ENCODE results near the gene ARHGEF40.

The ARHGEF40 gene

DNA sequence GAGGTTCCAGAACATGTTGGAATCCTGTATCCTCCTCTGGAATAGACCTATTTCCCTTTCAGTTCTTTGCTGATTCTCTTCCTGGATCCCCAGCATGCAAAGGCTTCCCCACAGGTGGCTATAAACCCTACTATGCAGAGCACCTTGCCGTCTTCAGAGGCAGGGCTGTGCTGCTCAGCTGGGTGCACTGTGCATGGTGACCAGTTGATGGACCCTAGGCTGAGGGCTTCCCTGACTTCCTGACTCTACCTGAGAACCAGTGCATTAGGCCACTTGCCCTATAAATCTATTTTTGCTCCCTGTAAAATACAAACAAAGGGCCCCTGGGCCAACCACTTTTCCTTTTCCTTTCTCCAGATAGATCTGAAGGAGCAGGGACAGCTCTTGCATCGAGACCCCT lies 14.3 kb downstream of the ARHGEF40 start:
- no peak for DNase-seq

DNA sequence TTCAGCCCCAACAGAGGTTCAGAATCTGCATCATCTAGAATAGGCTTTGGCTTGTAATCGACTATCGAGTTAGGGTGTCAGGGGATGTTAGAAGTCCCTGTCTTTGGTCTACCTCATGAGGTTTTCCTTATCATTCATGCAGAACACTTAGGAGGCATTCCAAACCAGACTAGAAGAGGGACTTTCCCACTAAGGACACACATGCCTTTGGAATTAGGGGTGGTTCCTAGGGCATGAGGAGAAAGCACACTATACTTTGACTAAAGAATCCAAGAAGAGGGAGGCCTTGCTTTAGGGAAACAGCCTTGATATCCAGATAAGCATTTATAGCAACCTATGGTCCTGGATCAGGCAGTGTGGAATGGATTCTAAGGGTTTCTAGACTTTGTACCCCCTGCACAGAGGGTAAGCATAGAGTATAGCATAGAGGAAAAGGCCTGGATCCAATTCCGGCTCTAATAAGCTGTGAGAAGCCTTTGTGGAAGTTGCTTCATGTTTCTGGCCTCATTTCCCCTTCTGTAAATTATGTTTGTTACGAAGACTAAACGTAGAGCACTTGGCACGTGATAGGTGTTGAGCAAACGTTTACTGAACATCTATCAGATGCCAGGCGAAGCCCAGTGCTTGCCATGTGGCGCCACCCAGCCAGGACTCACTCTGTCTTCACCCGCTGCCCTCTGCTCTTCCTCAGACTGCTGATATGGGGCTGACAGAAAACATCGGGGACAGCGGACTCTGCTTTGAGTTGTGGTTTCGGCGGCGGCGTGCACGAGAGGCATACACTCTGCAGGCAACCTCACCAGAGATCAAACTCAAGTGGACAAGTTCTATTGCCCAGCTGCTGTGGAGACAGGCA lies 15.1 kb downstream of the ARHGEF40 start:
- no peak for DNase-seq

DNA sequence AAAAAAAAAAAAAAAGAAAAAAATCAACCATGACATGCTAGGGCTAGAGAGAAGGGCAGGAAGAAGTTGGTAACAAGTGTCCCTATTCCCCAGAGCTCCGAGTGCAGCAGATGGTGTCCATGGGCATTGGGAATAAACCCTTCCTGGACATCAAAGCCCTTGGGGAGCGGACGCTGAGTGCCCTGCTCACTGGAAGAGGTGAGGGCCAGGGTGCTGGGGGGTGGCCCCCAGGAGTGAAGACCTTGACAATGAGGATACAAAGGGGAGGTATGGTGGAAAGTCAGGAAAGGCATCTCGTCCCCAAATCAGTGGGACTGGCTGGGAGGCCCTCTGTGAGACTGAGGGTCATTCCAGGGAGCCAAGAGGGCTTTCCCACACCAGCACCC lies 16.8 kb downstream of the ARHGEF40 start:
- no peak for DNase-seq

DNA sequence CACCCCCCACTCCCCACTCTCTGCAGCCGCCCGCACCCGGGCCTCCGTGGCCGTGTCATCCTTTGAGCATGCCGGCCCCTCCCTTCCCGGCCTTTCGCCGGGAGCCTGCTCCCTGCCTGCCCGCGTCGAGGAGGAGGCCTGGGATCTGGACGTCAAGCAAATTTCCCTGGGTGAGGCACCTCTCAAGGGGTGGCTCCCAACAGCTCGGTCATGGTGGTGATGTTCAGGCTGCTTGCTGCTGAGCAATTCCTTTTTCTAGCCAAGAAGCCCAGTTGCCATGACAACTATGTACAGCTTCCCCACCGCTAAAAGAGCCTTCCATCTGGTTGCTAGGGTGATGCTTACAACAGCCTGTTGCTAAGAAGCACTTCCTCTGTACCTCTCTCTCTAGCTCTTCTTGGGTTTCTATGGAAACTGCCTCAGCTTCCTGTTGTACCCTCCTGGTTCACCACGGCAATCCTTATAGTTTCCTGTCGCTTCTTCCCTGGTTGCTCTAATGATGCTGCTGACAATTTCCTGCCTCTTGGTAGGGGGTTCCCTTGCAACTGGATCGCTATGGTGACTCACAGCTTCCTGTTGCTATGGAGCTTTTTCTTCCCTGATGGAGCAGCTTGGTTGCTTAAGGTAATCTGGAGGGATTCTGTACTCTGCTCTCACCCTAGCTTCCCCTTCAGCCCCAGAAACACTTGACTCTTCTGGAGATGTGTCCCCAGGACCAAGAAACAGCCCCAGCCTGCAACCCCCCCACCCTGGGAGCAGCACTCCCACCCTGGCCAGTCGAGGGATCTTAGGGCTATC lies 17.4 kb downstream of the ARHGEF40 start:
- DNase-seq: no peak

DNA sequence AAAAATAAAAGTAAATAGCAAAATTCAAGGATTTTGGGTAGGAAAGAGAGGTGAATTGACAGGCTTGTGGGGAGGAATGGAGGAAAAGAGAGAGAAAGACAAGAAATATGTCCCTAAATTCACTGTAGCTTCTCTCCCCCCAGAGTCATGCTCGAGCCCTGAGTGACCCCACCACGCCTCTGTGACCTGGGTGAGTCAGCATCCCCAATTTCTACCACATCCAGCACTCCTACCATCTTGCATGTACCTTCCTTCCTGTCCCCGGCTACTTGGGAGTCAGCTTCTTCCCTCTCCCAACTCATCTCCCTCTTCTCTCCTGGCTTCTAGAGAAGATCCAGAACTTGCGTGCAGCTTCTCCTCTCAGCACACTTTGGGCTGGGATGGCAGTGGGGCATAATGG lies 18.6 kb downstream of the ARHGEF40 start:
- DNase-seq: no peak

DNA sequence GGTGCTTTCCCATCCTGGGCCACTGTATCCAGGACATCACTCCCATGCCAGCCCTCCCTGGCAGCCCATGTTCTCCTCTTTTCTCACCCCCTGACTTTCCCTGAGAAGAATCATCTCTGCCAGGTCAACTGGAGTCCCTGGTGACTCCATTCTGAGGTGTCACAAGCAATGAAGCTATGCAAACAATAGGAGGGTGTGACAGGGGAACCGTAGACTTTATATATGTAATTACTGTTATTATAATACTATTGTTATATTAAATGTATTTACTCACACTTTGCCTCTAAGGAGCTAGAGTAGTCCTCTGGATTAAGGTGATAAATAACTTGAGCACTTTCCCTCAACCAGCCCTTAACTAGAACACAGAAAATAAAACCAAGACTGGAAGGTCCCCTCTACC lies 19.2 kb downstream of the ARHGEF40 start:
- DNase-seq: no peak

DNA sequence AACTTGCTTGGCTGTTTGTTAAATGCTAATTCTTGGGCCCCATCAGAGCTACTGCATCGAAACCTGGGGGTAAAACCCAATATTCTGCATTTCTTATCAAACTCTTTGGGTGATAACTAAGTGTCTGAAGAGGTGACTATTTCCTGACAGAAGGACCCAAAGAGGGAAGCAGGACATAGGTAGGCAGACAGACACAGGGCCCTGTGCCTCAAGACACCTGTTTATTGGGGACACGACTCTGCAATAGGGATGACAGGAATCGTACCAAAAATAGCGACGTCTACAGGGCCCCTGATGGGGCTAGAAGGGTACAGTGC lies 19.7 kb downstream of the ARHGEF40 start:
- no peak for DNase-seq

DNA sequence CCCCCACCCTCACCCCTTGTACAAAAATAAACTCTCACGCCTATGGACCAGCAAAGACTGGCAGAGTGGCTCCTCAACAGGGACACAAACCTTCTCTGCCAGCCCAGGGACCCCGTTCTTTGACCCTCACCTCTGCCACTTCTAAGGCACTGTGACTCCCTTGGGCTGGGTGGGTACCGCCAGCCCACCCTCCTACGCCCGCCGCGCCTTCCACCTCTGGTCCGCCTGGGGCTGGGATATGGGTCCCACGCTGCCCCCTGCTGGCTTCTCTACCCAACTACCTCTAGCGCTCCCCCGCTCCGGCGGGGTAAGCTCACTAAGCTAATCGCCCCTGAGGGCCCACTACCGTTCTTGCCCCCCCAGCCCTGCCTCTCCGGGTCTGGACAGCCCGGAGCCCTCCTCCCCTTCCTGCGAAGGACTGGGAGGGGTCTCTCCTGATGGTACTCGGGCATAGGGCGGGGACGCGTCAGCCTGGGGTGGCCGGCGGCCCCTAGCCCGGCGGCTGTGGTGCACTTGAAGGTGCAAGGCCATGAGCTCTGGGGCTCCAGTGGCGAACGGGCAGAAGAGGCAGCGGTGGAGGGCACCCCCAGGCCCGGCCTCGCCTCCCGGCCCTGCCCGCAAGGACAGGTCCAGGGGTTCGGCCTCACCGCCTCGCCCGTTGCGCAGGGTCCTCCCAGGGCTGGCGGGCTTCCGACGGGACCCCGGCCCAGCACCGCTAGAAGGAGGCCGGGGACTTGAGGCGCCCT lies 20.3 kb downstream of the ARHGEF40 start:
- DNase-seq: no peak

DNA sequence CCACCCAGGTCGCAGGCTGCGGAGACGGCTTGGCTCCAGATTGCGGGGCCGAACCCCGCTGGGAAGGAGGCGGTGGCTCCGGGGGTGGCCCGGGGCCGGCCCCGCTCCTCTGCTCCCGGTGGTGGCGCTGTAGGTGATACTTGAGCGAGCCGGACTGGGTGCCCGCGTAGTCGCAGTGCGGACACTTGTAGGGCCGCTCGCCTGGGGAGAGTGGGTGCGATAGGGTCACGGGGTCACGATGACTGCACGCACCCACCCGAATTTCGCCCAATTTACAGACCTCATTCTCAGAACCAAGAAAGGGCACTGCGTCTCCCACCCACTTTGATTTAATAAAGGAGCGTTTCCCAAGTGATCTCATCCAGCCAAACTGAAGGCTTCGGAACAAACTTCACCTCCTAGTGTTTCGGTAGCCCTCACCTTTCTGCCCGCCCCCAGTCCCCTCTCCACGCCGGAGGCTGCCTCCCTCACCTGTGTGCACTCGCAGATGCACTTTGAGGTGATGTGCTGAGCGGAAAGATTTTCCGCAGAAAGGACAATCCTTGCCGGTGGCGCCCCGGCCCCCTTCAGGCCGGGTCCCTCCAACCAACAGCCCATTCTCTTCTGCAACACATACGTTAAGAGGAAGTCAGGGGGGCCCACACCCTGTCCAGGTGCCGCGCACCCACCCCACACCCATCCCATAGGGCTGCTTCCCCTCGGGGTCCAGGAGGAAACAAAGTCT lies 21.0 kb downstream of the ARHGEF40 start:
- no peak for DNase-seq

DNA sequence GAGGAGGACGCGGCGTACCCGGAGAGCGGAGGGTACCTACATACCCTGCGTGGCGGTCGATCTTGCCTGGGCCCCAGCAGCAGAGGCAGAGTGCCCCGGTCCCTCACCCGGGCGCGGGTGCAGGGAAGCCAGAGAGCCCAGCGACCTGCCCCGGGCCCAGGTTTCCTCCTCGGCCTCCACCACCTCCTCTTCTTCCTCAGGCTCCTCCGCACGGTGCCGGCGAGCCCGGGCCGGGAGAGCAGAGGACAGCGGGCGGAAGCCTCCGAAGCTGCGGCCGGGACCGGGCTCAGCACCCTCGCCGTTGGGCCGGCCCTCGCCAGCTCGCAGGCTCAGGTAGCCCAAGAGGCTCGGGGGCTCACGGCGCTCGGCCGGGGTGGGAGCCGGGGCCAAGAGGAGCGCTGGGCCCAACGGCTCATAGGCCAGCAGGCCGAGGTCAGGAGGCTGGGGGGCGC lies 21.7 kb downstream of the ARHGEF40 start:
- no peak for DNase-seq

DNA sequence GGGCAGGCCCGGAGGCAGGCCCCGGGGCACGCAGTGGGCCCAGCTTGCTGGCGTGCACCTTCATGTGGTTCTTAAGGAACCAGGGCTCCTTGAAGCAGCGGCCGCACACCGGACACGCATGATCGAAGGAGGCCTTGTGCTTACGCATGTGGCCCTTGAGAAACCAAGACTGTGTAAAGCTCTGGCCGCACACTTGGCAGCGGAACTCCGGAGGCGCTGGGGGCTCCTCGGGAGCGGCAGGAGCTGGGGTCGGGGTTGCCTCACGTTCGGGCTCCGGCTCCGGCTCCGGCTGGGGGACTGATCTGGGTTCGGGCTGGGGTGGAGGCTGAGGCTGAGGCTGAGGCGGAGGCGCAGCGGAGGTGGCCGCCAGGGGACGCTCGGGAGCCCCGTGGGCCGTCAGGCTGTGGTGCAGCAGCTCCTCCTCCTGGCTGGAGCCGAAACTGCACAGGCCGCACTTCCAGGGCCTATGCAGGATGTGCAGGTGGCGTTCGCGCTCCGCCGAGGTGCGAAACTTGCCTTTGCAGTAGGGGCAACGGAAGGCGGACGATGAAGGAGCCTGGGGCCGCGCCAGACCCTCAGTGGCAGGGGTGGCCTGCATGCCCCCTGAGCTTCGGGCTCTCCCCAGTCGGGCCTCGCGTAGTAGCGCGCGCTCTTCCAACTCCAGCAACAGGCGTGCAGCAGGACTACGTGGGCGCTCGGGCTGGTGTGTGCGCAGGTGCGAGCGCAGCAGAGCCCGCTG lies 22.3 kb downstream of the ARHGEF40 start:
- no peak for DNase-seq

DNA sequence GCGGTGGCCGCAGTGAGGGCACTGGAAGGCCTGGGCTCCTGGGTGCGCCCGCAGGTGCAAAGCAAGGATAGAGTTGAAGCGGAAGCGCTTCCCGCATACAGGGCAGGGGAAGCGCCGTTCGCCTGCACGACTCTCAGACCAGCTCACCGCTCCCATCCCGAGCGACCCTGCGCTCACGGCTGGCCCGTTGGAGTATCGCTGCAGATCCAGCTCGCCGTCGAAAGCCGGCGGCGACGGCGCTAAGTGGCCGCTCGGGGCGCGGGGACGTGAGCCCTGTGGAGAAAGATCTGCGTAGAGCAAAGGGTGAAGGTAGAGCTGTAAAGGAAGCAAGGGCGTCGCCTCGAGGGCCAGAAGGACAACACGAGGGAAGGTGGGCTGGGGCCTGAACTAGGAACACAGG lies 22.9 kb downstream of the ARHGEF40 start:
- no peak for DNase-seq

DNA sequence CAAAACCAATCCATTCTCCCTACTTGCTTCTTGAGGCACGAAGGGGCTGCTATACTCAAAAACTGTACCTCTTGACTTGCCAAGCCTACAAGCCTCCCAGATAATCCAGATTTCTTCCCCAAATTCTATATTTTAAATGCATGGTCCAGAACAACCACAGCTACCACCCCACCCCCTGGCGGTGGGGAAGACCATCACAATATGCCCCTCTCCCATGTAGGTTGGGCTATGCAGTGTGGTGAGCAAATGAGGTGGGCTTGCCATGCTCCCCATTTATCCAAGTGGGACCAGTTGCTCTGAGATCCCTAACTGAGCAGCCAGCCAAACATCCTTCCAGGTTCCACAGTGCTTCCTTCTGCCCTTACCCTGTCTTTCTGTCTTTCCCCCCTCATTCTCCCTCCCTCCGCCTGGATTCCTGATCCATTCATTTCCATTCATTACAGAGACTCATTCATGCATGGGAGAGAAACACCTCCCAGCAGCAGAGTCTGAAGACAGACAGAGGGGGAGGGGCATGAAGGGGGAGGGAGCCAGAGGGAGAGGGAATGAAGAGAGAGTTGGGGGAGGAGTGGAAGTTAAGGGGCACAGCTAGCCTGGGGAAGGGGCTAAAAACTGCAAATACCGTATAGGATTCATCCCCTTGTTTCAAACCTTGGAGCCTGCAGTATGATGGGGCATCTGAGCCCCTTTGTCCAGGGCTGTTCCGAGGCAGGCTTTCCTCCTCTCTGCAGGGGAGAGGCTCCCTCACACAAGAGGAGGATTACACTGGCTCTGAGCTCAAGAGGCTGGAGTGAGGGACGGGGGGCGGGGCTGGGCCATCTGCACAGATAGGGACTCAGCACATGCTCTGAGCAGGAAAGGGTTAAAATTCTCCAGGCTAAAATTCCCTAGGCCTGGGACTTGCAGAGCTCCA lies 23.9 kb downstream of the ARHGEF40 start:
- DNase-seq: no peak

DNA sequence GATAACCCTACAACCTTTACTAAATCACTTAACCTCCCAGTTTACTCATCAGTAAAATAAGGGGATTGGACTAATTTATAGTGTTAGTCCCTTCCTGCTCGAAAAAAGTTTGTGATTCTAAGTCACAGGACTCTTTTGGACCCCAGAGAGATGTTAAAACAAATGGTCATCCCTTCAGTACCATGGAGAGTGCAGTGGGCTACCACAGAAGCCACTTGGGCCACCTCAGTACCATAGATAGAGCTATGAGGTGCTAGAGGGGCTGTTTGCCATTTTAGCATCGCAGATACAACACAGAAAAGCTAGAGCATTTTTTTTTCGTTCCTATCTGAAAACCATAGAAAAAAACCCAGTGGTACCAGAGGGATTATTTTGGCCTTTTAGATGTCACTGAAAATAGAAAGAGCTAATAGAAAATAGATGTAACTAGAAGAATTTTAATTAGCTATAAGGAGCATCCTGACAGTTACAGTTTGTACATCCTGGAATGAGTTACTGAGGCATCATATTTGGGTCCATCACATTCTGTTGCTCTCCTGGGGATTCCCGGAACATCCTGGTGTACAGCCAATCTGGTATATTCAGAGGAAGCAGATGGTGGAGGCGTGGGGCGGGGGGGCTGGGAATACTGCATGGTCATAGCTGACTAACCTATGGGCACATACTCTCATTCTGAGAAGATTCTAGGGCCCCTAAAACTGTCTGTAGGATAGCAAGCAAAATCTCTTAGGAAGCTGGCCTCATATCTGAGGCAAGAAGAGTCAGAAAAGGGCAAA lies 25.5 kb downstream of the ARHGEF40 start:
- DNase-seq: no peak

DNA sequence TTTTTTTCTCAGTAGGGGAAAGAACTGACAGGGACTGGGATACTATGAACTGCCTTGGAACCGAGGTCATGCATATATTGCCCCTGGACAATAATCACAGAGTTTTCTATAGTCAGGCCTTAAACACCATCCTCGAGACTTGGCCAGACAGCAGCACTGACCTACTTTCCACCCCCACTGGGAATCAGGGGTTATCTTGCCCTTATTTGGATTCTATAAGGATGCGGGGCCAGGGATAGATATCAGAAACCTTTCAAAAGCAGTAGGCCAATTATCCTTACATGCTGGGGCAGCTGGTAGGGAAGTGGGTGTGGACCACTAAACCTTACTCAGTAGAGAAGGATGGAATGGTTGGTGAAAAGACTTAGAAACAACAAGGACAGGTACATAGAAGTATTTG lies 26.3 kb downstream of the ARHGEF40 start:
- no peak for DNase-seq

DNA sequence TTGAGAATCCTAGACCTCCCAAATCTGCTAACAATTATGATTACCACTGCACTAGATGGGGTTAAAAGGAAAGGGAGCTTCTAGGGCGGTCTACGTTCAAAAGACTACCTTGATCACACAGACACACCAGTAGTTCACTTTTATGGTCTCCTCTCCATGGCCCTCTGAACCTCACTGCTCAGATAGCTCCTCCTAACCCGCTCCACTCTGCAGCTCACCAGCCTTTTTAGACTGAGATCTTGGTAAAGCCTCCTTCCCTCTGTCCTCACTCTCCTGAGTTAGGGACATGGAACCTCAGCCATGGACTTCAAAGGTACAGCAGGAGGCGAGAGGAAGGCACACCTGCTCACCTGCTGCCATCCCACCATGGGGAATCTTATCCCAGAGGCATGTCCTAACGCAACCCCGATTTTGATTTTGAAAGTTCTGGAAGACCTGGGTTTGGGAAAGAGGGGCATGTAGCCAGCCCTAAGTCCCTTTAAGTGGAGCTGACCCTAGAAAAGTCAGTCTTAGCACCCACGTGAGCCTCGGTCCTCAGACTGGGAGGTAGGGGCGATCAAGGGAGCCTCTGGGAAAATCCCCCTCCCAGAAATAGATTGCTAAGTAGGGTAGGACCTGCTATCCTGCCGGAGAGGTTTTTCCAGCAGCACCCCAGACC lies 27.0 kb downstream of the ARHGEF40 start:
- DNase-seq: no peak

DNA sequence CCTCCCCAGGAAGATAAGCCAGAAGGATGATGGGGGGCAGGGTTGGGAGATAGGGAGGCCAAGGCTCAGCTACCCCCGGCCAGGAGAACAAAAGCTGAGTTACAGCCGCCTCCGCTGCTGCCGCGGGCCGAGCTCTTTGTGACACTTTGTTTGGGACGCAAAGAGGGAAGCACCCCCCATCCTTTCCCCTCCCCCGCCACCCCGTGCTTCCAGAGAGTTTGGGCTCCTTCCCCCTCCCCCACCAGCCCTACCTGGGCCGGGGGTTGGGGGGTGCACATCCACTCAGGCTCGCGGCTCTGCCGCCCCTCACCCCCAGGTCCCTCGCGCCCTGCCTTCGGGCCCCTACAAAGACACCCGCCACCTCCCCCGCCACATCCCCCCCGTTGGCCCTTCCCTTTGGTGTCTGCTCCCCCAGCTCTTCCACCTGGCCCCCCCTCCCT lies 27.6 kb downstream of the ARHGEF40 start:
- no peak for DNase-seq

DNA sequence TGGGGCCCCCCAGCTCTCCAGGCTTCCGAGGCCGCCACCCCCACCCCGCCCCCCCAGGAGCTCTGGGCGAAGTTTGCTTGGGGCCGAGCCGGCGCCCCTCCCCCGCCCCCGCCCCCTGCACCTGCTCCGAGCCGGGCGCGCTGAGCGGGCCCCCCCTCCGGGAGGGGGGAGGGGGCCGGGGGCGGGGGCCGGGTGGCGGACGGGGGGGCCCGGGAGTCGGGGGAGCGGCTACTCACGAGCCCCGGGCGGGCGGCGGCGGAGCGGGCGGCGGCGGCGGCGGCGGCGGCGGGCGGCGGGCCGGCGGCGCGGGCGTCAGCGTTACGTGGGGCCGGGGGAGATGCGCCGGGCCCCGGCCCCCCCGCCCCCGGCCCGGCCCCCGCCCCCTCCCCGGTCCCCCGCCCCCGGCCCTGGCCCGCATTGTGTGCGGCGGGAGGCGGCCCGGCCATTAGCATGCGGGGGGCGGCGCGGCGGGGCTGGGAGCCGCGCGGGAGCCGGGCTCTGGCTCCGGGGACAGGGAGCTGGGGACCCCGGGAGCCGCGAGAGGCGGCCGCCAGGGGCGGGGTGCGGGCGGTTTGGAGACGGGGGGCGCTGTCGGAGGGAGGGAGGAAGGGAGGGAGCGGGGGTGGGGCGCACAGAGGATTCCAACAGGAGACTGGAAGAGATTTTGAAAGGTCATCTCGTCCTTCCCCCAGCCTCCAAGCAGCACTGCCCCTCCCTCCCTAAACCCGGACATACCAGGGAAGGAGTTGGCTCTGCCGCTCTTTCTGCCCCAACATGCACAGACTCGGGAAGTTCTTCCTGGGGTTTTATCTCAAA lies 28.2 kb downstream of the ARHGEF40 start, which contains the start of gene ZNF219:
Gene ZNF219 (minus strand): TSS at position 580 of the 816 bp plus-strand sequence. CDS start 5,064 bp downstream, outside the sequence.
- DNase-seq: no peak
